GM19463 (cell line): Measurements from ENCODE around the gene CEP162.
"Not testable (repeated sequence)": the region's sequence is repeated elsewhere in the genome, so short reads cannot be mapped to it uniquely, and the experiment has no call there.

Experiments used
- ATAC-seq: cut with Tn5 transposase; IDR thresholded peaks from one replicate; pipeline ENCODE4 v1.9.1; 2021; ENCODE audit warnings: mild to moderate bottlenecking, moderate library complexity; ENCODE audit not compliant: unreplicated experiment

CEP162 gene

GRCh38 chr6:84151669-84152068 is 75.8 kb downstream of the CEP162 start:
- ATAC-seq, result no peak

DNA sequence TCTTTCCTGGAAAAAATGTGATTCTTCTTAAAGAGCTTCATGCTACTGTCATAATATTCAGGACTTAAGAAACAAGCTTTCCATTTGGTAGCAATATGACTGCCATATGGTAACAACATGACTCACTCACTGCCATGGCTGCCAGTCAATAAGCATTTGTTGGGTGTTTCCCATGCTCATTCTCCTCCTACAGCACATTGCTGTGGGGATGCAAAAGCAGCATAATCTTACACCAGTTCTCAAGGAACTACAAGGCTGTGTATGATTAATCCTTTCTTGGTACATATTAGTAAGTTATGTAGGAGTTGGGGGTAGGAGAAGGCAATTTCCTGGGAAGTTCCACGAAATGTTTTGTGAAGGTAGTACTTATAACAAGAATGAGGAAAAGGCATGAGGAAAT is 76.7 kb downstream of the CEP162 start:
- peak; percentile 84 for ATAC-seq

DNA sequence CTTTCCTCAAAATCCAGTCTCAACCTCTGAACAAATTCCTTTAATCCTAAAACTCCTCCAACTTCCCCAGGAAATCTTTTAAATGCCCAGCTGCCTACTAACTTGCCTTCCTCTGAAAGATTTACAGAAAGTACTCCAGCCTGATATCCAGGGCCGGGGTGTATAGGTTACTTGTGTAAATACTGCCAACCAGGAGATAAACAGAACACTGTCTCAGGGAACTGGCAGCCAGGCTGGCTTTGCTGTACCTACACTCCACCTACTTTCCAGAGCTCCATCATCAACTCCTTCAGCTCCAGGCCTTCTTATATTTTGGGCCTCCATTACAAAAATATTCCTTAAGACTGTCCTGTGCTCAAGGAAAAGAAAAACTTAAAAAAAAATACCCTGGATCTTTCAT is 85.9 kb downstream of the CEP162 start:
- no peak for ATAC-seq

- no peak for ATAC-seq
These were observed 88.1 kb downstream of the CEP162 start for GRCh38 chr6:84139311-84139710.

- ATAC-seq, result no peak
These were observed 89.4 kb downstream of the CEP162 start for GRCh38 chr6:84137989-84138575.

DNA sequence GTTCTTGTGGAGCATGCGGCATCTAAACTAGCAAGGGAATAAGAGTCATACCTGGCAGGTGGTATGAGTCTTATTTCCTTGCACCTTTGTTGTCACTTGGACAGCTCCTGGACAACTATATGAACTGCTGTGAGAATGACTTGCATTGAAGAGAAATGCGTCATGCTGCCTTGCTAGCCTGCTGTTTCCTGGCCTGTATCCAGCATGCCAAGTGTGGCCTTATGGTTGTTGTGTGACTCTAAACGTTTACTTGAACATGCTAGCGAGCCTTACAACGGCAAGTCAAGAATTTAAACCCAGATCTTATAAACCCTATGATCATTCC is 90.4 kb downstream of the CEP162 start:
- ATAC-seq, result no peak

GRCh38 chr6:84136364-84137050 is 90.9 kb downstream of the CEP162 start:
- ATAC-seq, result no peak

DNA sequence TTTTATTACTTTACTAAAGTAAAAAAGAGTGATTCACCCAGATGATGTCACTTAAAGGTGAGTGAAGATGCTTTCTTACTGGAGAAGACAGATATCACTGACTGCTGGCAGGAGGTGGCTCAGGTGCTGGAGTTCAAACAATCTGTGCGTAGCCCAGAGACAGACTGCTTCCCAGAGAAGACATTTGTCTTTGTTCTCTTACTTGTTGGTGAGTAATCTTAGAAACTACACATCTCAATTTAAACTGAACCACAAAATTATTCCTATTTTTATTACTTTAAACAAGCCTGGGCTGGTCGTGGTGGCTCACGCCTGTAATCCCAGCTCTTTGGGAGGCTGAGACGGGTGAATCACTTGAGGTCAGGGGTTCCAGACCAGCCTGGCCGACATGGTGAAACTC is 92.2 kb downstream of the CEP162 start:
- ATAC-seq, result no peak

DNA sequence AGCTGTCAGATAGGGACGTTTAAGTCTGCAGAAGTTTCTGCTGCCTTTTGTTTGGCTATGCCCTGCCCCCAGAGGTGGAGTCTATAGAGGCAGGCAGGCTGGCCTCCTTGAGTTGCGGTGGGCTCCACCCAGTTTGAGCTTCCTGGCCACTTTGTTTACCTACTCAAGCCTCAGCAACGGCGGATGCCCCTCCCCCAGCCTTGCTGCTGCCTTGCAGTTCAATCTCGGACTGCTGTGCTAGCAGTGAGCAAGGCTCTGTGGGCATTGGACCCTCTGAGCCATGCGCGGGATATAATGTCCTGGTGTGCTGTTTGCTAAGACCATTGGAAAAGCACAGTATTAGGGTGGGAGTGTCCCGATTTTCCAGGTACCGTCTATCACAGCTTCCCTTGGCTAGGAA is 94.1 kb downstream of the CEP162 start:
- not testable (repeated sequence) for ATAC-seq

GRCh38 chr6:84129588-84129987 is 97.9 kb downstream of the CEP162 start:
- ATAC-seq, result not testable (repeated sequence)

DNA sequence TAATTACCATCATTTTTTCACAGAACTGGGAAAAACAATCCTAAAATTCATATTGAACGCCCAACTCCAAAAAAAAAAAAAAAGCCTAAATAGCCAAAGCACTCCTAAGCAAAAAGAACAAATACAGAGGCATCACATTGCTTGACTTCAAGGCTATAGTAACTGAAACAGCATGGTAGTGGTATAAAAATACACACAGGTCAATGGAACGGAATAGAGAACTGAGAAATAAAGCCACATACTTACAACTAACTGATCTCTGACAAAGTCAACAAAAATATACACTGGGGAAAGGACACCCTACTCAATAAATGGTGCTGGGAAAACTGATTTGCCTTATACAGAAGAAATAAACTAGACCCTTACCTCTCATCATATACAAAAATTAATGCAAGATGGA is 104.3 kb downstream of the CEP162 start:
- peak; percentile 50 for ATAC-seq

DNA sequence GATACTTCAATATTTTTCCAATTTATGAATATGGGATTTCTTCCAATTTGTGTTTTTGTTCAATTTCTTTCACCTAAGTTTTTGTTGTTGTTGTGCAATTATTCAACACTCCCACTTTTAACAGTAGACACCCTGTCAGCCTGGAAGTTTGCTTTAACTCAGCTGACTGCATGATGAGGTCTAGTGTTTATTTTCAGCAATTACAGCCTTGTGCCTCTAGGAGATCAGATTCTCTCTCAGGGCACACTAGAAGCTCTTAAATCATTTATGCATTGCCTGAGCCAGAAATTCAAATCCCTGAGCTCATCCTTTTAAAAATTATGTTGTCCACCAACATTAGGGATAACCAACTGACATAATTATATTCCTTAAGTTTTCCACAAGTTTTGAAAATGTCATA is 108.2 kb downstream of the CEP162 start:
- no peak for ATAC-seq

GRCh38 chr6:84118191-84118590 is 109.3 kb downstream of the CEP162 start:
- ATAC-seq, result no peak

DNA sequence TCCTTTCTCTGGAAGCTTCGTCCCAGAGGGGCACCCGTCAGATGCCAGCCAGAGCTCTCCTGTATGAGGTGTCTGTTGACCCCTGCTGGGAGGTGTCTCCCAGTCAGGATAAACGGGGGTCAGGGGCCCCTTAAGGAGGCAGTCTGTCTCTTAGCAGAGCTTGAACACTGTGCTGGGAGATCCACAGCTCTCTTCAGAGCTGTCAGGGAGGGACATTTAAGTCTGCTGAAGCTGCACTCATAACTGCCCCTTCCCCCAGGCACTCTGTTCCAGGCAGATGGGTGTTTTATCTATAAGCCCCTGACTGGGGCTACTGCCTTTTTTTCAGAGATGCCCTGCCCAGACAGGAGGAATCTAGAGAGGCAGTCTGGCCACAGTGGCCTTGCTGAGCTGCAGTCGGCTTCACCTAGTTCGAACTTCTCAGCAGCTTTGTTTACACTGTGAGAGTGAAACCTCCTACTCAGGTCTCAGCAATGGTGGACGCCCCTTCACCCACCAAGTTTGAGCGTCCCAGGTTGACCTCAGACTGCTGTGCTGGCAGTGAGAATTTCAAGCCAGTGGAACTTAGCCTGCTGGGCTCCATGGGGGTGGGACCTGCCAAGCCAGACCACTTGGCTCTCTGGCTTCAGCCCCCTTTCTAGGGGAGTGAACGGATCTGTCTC is 112.4 kb downstream of the CEP162 start:
- not testable (repeated sequence) for ATAC-seq

DNA sequence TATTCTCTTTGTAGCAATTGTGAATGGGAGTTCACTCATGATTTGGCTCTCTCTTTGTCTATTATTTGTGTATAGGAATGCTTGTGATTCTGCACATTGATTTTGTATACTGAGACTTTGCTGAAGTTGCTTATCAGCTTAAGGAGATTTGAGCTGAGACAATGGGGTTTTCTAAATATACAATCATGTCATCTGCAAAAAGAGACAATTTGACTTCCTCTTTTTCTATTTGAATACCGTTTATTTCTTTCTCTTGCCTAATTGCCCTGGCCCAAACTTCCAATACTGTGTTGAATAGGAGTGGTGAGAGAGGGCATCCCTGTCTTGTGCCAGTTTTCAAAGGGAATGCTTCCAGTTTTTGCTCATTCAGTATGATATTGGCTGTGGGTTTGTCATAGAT is 116.1 kb downstream of the CEP162 start:
- not testable (repeated sequence) for ATAC-seq

GRCh38 chr6:84107495-84107894 is 119.9 kb downstream of the CEP162 start:
- no peak for ATAC-seq

DNA sequence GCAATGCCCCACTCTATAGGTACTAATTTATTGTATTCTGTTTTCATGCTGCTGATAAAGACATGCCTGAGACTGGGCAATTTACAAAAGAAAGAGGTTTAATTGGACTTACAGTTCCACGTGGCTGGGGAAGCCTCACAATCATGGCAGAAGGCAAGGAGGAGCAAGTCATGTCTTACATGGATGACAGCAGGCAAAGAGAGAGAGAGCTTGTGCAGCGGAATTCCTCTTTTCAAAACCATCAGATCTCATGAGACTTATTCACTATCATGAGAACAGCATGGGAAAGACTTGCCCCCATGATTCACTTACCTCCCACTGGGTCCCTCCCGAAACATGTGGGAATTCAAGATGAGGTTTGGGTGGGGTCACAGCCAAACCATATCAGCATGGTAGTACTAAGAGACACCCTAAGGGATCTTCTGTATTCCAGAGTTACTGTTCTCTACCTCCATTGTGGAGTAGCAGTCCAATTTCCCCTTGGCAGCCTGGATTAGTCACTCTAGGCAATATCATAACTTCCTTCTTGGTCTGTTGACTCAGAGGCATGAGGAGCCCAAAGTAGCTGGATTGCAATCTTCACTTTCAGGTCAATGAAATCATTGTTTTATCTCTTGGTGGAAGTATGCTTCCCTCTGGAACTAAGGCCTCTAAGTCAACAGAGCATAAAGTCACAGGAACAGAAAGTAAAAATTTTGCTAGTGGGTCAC is 122.1 kb downstream of the CEP162 start:
- ATAC-seq, result not testable (repeated sequence)

DNA sequence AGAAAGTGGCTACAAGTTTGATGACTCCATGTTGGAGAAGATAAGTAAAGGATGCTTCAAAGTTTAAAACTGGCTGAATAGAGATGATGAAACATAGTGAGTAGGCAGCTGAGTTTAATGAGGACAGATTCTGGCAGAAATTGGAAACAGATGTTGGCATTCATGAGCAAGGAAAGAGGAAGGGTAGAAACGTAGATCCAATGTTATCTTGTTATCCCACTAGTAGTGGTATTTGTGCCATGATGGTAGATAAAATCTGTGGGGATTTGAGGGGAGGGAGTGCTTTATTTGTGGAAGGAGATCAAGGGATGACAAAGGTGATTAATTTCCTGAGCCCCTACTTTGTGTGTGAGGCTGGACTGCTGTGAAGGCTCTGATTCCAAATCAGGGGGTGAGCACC is 124.4 kb downstream of the CEP162 start:
- no peak for ATAC-seq

GRCh38 chr6:84095156-84095555 is 132.3 kb downstream of the CEP162 start:
- no peak for ATAC-seq

GRCh38 chr6:84093441-84094435 is 133.7 kb downstream of the CEP162 start:
- peak; percentile 73 for ATAC-seq

DNA sequence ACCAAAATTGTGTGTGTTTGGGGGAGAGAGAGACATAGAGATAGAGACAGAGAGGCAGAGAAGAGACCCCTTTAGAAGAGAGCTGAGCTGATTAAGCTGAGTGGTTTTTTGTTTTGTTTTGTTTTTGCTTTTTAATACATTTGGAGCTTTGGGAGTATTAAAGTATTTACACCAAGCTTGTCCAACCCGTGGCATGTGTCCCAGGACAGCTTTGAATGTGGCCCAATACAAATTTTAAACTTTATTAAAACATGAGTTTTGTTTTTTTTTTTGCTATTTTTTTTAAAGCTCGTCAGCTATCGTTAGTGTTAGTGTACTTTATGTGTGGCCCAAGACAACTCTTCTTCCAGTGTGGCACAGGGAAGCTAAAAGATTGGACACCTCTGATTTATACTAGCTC is 137.9 kb downstream of the CEP162 start:
- no peak for ATAC-seq
